HG03469 (cell line): ENCODE measurements around the gene MUC12.
"Not testable (repeated sequence)": the region's sequence is repeated elsewhere in the genome, so short reads cannot be mapped to it uniquely, and the experiment has no call there.

Experiments
- ATAC-seq: cut with Tn5 transposase; IDR thresholded peaks from one replicate; pipeline ENCODE4 v1.9.1; 2021; ENCODE audit warnings: mild to moderate bottlenecking, moderate library complexity, moderate number of reproducible peaks; ENCODE audit not compliant: unreplicated experiment

The MUC12 gene, protein sequence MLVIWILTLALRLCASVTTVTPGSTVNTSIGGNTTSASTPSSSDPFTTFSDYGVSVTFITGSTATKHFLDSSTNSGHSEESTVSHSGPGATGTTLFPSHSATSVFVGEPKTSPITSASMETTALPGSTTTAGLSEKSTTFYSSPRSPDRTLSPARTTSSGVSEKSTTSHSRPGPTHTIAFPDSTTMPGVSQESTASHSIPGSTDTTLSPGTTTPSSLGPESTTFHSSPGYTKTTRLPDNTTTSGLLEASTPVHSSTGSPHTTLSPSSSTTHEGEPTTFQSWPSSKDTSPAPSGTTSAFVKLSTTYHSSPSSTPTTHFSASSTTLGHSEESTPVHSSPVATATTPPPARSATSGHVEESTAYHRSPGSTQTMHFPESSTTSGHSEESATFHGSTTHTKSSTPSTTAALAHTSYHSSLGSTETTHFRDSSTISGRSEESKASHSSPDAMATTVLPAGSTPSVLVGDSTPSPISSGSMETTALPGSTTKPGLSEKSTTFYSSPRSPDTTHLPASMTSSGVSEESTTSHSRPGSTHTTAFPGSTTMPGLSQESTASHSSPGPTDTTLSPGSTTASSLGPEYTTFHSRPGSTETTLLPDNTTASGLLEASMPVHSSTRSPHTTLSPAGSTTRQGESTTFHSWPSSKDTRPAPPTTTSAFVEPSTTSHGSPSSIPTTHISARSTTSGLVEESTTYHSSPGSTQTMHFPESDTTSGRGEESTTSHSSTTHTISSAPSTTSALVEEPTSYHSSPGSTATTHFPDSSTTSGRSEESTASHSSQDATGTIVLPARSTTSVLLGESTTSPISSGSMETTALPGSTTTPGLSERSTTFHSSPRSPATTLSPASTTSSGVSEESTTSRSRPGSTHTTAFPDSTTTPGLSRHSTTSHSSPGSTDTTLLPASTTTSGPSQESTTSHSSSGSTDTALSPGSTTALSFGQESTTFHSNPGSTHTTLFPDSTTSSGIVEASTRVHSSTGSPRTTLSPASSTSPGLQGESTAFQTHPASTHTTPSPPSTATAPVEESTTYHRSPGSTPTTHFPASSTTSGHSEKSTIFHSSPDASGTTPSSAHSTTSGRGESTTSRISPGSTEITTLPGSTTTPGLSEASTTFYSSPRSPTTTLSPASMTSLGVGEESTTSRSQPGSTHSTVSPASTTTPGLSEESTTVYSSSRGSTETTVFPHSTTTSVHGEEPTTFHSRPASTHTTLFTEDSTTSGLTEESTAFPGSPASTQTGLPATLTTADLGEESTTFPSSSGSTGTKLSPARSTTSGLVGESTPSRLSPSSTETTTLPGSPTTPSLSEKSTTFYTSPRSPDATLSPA (N-terminal part only)

GRCh38 chr7:100969066-100969615 lies at the start of gene MUC12:
MUC12 (plus strand) TSS chr7:100969565; CDS start chr7:100969623, 58 bp downstream.
- no peak for ATAC-seq

- not testable (repeated sequence) for ATAC-seq
Measured at GRCh38 chr7:100919779-100920437, 49.5 kb upstream of the MUC12 start.

- ATAC-seq = no peak
Measured at GRCh38 chr7:100921039-100921438, 48.3 kb upstream of the MUC12 start.

DNA sequence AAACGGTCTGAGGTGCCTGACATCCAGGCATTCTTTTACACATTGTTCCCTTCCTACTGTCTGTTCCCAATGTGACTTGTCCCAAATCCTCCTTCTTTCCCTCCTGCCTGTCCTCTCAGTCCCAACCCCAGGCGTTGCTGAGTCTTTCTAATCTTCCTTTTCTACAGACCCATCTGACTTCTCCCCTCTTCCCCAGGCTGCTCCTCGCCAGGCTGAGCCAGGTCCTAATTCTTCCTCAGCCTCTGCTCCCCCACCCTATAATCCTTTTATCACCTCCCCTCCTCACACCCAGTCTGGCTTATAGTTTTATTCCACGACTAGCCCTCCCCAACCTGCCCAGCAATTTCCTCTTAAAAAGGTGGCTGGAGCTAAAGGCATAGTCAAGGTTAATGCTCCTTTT lies 45.7 kb upstream of the MUC12 start:
- not testable (repeated sequence) for ATAC-seq

- ATAC-seq = no peak
Measured at GRCh38 chr7:100929808-100930174, 39.6 kb upstream of the MUC12 start.

DNA sequence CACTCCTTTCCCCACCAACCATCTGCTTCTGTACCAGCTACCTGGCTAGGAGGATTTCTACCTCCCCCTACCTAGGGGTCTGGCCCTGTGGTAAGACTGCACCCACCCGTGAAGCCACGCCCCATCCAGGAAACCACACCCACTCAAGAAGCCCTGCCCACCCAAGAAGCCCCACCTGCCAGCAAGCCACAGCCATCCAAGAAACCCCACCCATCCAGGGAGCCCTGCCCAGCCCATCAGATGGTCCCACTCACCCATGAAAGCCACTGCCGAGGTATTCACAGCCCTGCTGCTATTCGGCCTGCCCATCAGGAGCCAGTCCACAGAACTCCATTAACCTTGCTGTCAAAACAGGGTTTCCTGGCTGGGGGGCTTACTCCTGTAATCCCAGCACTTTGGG lies 35.6 kb upstream of the MUC12 start:
- no peak for ATAC-seq

DNA sequence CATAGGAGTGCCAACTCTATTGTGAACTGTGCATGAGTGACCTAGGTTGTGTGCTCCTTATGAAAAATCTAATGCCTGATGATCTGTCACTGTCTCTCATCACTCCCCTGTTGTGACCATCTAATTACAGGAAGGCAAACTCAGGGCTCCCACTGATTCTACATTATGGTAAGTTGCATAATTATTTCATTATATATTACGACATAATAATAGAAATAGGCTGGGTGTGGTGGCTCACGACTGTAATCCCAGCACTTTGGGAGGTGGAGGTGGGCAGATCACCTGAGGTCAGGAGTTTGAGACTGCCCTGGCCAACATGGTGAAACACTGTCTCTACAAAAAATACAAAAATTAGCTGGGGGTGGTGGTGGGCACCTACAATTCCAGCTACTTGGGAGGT lies 34.0 kb upstream of the MUC12 start:
- not testable (repeated sequence) for ATAC-seq

DNA sequence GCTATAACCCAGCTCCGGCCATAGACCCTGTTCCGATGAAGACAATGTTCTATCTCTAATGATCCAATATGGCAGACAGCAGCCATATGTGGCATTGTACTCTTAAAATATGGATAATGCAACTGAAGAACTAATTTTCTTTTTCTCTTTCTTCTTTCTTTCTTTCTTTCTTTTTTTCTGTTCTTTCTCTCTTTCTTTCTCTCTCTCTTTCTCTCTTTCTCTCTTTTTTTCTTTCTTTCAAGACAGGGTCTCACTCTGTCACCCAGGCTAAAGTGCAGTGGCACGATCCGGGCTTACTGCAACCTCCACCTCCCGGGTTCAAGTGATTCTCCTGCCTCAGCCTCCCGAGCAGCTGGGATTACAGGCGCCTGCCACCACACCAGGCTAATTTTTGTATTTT lies 33.2 kb upstream of the MUC12 start:
- not testable (repeated sequence) for ATAC-seq

- ATAC-seq = no peak
Measured at GRCh38 chr7:100942045-100942774, 27.2 kb upstream of the MUC12 start.

- ATAC-seq = no peak
Measured at GRCh38 chr7:100943693-100944092, 25.7 kb upstream of the MUC12 start.

- ATAC-seq = no peak
Measured at GRCh38 chr7:100944138-100944537, 25.2 kb upstream of the MUC12 start.

DNA sequence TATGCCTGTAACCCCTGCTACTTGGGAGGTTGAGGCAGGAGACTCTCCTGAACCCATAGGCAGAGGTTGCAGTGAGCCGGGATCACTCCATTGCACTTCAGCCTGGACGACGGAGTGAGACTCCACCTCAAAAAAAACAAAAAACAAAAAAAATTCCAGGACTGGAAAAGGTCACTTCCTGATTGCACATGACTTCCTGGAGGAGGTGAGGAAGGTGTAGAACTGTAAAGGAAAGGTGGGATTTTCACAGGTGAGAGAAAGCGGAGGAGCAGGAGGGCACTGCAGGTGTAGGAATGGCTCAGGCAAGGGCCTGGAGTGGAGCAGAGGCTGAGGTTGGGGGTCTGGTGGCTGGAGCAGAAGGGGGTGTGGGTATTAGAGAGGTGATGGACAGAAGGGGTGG lies 23.3 kb upstream of the MUC12 start:
- no peak for ATAC-seq

GRCh38 chr7:100946766-100947365 lies 22.5 kb upstream of the MUC12 start:
- no peak for ATAC-seq

- ATAC-seq = no peak
Measured at GRCh38 chr7:100947792-100948191, 21.6 kb upstream of the MUC12 start.

DNA sequence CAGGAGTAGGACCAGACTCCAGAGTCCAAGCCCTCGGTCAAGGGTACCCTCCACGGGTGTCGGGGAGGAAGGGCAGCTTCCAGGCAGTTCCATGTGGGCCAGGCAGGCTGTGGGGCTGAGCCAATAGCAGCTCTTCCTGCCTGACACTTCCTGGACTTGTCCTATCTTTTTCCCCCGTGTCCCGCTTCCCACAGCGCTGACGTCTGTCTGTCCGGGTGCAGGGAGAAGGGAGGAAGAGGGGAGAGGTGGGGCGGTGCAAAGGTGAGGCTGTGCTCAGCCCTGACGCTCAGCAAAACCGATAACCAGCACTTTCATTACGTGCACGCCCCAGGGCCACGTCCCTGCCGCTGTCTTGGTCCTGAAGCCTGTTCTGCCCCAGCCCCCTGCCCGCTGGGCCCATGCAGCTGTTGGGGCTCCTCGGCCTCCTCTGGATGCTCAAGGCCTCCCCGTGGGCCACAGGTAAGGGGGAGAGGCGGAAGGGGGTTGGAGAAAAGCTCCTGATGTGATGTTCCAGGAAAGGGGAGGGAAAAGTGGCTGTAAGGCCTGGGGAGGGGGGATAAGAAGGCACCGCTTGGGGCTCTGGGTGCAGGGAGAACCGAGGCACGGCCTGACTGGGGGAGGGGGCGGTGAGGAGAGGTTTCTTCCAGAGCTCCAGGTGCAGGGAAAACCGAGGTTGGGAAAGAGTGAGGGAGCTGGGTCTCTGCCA lies 20.0 kb upstream of the MUC12 start, which contains the start of gene MUC3A:
TSS of gene MUC3A (plus strand) at position 308 of the 706 bp plus-strand sequence. CDS start at position 399, 91 bp downstream.
- no peak for ATAC-seq

- no peak for ATAC-seq
Measured at GRCh38 chr7:100949933-100950443, 19.4 kb upstream of the MUC12 start.

DNA sequence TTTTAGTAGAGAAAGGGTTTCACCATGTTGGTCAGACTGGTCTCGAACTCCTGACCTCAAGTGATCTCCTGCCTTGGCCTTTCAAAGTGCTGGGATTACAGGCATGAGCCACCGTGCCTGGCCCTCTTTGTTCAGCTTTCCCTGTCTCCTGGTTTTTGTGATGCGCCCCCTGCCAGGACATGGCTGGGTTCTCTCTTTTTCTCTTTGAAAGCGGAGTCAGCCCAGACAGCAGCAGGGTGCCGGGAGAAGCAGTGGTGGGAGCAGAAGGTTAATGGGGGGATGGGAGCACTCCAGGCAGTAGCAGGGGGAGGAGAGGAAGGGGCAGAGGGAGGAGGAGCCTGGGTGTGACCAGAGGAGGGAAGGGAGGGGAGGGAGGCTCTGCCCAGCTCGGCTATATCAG lies 18.2 kb upstream of the MUC12 start:
- ATAC-seq = no peak

DNA sequence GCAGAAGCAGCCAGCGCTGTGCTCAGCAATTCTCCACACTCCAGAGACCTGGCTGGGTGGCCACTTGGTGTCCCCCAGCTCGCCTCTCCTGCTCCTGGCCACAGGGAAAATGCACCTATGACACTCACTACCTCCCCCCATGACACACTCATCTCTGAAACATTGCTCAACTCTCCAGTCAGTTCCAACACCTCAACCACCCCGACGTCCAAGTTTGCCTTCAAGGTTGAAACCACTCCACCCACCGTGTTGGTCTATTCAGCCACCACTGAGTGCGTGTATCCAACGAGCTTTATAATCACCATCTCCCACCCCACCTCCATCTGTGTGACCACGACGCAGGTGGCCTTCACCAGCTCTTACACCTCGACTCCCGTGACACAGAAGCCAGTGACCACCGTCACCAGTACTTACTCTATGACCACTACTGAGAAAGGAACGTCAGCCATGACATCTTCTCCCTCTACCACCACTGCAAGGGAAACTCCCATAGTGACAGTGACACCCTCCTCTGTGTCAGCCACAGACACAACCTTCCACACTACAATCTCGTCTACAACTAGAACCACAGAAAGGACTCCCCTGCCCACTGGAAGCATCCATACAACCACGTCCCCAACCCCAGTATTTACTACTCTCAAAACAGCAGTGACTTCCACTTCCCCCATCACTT lies 17.3 kb upstream of the MUC12 start:
- no peak for ATAC-seq
